Prostate gland (tissue), 2 donors: Measurements from ENCODE around the gene F2RL2.

ENCODE experiments used
- POLR2A ChIP-seq: fragments of 450-650 bp; IDR thresholded peaks from one replicate; pipeline ENCODE4 v1.6.1; 2016; ENCODE audit warnings: antibody characterized with exemption, mild to moderate bottlenecking
- POLR2AphosphoS5 ChIP-seq: sonication (generic); formaldehyde crosslinking; IDR thresholded peaks from one replicate; pipeline ENCODE4 v1.6.1; 2017; ENCODE audit warnings: antibody characterized with exemption
- TF ChIP-seq, protein P1 (sequence below), 4 experiments: fragments of 200-600 bp in 2 of 4; fragments of 450-650 bp in 2 of 4; sonication (generic) in 2 of 4; IDR thresholded peaks; 1 replicate in 3 of 4; 2 replicates in 1 of 4; pipeline ENCODE4 v1.5.1; 2016 to 2019; ENCODE audit warnings: antibody characterized with exemption in 4 of 4, mild to moderate bottlenecking in 2 of 4, moderate library complexity in 2 of 4

DNA sequence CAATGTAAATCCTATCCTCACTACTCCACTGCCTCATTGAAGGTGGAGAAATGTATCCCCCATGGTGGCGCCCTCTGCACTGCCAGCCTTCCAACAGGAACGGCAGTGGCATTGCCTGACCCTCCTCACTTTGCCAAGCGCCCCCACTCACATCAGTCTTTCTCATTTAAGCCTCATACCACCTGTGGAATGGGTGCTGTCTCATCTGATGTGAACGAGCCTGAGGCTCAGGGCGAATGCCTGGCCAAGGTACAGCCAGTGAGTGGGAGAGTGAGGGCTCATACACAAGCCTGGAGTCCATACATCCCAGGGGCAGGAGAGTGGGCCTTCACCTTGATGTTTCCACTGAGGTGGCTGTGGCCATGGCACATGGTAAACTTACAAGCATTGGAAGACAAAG lies 10.3 kb downstream of the F2RL2 start:
- no peak for TF ChIP-seq POLR2A
- TF ChIP-seq, protein P1, sequence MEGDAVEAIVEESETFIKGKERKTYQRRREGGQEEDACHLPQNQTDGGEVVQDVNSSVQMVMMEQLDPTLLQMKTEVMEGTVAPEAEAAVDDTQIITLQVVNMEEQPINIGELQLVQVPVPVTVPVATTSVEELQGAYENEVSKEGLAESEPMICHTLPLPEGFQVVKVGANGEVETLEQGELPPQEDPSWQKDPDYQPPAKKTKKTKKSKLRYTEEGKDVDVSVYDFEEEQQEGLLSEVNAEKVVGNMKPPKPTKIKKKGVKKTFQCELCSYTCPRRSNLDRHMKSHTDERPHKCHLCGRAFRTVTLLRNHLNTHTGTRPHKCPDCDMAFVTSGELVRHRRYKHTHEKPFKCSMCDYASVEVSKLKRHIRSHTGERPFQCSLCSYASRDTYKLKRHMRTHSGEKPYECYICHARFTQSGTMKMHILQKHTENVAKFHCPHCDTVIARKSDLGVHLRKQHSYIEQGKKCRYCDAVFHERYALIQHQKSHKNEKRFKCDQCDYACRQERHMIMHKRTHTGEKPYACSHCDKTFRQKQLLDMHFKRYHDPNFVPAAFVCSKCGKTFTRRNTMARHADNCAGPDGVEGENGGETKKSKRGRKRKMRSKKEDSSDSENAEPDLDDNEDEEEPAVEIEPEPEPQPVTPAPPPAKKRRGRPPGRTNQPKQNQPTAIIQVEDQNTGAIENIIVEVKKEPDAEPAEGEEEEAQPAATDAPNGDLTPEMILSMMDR (IDR thresholded peaks at IDR 0.05), result no peak
- TF ChIP-seq POLR2AphosphoS5, result no peak
